ENCODE data around the gene DOK7.

DNA sequence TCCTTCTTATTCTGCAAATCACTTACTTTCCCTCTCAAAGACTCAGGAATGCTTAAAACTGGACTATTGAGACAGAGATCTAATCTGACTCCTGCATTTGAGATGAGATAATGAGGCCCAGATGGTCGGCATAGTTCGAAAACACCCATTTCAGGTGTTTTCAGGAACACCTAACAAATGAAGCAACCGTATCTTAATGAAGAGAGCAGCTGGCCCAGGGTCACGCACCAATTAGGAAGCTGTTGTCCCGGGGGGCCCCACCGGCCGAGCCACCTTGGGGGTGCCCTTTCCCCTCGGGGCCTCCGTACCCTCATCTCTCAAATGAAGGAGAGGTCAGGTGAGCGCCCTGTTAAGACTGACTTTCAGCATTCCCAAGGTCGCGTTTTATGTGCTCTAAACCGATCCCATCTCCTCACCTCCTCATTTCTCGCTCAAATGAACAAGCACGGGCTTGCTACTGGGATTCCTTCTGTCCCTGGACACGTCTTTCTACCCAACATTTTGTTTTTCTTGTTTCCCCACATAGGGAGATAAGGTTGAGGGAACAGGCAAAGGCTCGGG, 68.3 kb downstream of the DOK7 start:
- TF ChIP-seq, protein P1, sequence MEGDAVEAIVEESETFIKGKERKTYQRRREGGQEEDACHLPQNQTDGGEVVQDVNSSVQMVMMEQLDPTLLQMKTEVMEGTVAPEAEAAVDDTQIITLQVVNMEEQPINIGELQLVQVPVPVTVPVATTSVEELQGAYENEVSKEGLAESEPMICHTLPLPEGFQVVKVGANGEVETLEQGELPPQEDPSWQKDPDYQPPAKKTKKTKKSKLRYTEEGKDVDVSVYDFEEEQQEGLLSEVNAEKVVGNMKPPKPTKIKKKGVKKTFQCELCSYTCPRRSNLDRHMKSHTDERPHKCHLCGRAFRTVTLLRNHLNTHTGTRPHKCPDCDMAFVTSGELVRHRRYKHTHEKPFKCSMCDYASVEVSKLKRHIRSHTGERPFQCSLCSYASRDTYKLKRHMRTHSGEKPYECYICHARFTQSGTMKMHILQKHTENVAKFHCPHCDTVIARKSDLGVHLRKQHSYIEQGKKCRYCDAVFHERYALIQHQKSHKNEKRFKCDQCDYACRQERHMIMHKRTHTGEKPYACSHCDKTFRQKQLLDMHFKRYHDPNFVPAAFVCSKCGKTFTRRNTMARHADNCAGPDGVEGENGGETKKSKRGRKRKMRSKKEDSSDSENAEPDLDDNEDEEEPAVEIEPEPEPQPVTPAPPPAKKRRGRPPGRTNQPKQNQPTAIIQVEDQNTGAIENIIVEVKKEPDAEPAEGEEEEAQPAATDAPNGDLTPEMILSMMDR (conservative IDR thresholded peaks at IDR 0.05 in 1 of 2, IDR thresholded peaks at IDR 0.05 in 1 of 2; ENCODE audit: low read depth in 1 of 2, low read length in 2 of 2) = no peak
- no peak for TF ChIP-seq EZH2 (IDR thresholded peaks at IDR 0.05; ENCODE audit: low read length, missing control alignments)

Data from fibroblast of lung (primary cell).